Erythroblast (primary cell): Measurements from ENCODE around the gene TAC1.

ENCODE experiments used
- GATA1 ChIP-seq: IDR thresholded peaks from 2 replicates; pipeline ENCODE4 v1.6.1; 2011; ENCODE audit warnings: low read depth, mild to moderate bottlenecking, control low read depth, low read length, moderate library complexity
- POLR2A ChIP-seq: IDR thresholded peaks from 2 replicates; pipeline ENCODE4 v1.6.1; 2011; ENCODE audit warnings: mild to moderate bottlenecking, low read length

- no peak for TF ChIP-seq POLR2A
- TF ChIP-seq GATA1, result no peak
Observed at GRCh38 chr7:97772045-97772901, 40.4 kb downstream of the TAC1 start.
